SK-N-SH treated with all-trans-retinoic acid at 6 μM for 48 hours (cell line): ENCODE measurements around the gene C11orf21.

ENCODE experiments used
- ARNTL ChIP-seq: fragments of 450-650 bp; formaldehyde crosslinking; IDR thresholded peaks from 2 replicates; pipeline ENCODE4 v1.5.0; 2020; ENCODE audit warnings: low read depth, mild to moderate bottlenecking, moderate library complexity, borderline replicate concordance
- CSRNP3 ChIP-seq: fragments of 250-450 bp; sonication (Bioruptor Pico); IDR thresholded peaks from 2 replicates; pipeline ENCODE4 v1.5.1; 2021; ENCODE audit warnings: mild to moderate bottlenecking, moderate library complexity
- ZFP30 ChIP-seq: fragments of 450-650 bp; formaldehyde crosslinking; IDR thresholded peaks from 2 replicates; pipeline ENCODE4 v1.5.0; 2022; ENCODE audit warnings: mild to moderate bottlenecking, moderate library complexity
- ZNF70 ChIP-seq: fragments of 450-650 bp; formaldehyde crosslinking; IDR thresholded peaks from 2 replicates; pipeline ENCODE4 v1.5.0; 2020; ENCODE audit warnings: mild to moderate bottlenecking, moderate library complexity

DNA sequence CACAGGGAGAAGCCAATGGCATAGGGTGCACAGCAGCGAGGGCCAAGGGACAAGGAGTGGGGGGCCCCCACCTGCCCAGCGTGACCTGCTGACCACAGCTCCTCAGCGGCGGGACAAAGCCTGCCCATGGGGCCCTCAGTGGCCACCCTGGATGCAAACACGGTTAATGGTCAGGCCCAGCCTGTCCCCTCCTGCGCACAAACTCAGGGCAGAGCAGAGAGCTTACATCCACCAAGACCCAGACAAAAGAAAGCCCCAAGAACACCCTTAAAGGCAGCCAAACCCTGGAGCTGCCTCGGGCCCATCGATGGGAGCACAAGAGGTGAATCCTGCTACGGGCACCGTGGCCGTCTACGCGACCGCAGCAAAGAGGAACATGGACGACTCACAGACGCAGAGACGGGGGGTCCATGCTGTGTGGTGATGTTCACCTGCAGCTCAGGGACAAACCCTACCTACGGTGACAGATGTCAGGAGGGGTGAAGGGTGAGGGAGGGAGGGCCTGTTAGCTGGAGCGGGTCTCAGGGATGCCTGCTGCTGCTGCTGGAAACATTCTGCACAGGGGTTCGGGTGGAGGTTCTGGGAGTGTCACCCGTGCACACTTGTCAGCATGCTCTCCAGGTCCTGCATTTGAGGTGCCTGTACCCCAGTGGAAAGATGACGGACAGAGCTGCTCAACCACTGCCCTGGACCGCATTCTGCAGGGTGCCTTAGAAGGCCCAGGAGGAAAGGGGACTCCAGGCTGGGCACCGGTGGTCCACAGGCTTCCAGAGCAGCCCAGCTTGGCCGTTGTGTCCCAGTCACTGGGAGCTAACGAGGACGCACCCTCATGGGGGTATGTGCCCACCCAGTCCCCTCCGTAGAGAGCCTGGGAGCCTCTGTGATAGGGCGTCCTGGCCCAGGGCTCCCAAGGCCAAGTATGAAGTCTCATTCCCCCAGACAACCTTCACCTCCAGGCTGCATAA, 42.9 kb downstream of the C11orf21 start:
- TF ChIP-seq CSRNP3 (CRISPR knock-in tag) (no peak), ZFP30 (CRISPR knock-in tag) (no peak), ARNTL (CRISPR knock-in tag) (no peak), ZNF70 (CRISPR knock-in tag) (no peak)
